Astrocyte (in vitro differentiated cells and primary cell): Measurements from ENCODE around the gene VTCN1. TPM values are rescaled to one million over a fixed set of nuclear protein-coding genes. Genes with fewer than 3 reads are reported as not detected.

Source experiments
- DNase-seq: peaks from one replicate; pipeline ENCODE4 v3.0.0-alpha.2; 2010; ENCODE audit warnings: low read depth
- FAIRE-seq: peaks from 2 replicates; lab custom pipeline; 2011; peaks lifted over from hg19 to GRCh38; lab: Jason Lieb, UNC
- H2AFZ ChIP-seq: 2 replicates; pipeline ENCODE4 v1.6.0; 2012; ENCODE audit warnings: low read depth, low read length, inconsistent platforms
- H3K27ac ChIP-seq: 2 replicates; pipeline ENCODE4 v1.5.1; 2011; ENCODE audit warnings: low read depth, low read length, inconsistent platforms
- H3K27me3 ChIP-seq: 2 replicates; pipeline ENCODE4 v1.6.0; 2011; ENCODE audit warnings: low read length, inconsistent platforms; ENCODE audit not compliant: insufficient read depth
- H3K36me3 ChIP-seq: 2 replicates; pipeline ENCODE4 v1.5.1; 2011; ENCODE audit warnings: low read length, inconsistent platforms; ENCODE audit not compliant: insufficient read depth
- H3K4me1 ChIP-seq: 2 replicates; pipeline ENCODE4 v1.5.1; 2011; ENCODE audit warnings: low read length, inconsistent platforms; ENCODE audit not compliant: insufficient read depth
- H3K4me2 ChIP-seq: 2 replicates; pipeline ENCODE4 v1.6.0; 2012; ENCODE audit warnings: low read length, inconsistent platforms
- H3K4me3 ChIP-seq: 2 replicates; pipeline ENCODE4 v1.5.1; 2011; ENCODE audit warnings: low read depth, mild to moderate bottlenecking, low read length, inconsistent platforms; ENCODE audit not compliant: insufficient read depth
- H3K79me2 ChIP-seq: 2 replicates; pipeline ENCODE4 v1.6.0; 2012; ENCODE audit warnings: mild to moderate bottlenecking, low read length, inconsistent platforms; ENCODE audit not compliant: insufficient read depth
- H3K9ac ChIP-seq: 2 replicates; pipeline ENCODE4 v1.6.0; 2012; ENCODE audit warnings: mild to moderate bottlenecking, low read length, inconsistent platforms
- H3K9me3 ChIP-seq: 2 replicates; pipeline ENCODE4 v1.5.1; 2012; ENCODE audit warnings: low read depth, mild to moderate bottlenecking, low read length, inconsistent platforms; ENCODE audit not compliant: insufficient read depth
- H4K20me1 ChIP-seq: 2 replicates; pipeline ENCODE4 v1.6.0; 2012; ENCODE audit warnings: low read length, inconsistent platforms; ENCODE audit not compliant: insufficient read depth
- H3K27ac Mint-ChIP-seq: one replicate; pipeline ENCODE4 v1.8.0; 2021; ENCODE audit warnings: mild to moderate bottlenecking, mixed read lengths; ENCODE audit not compliant: unreplicated experiment
- H3K27me3 Mint-ChIP-seq: one replicate; pipeline ENCODE4 v1.8.0; 2021; ENCODE audit warnings: low read depth, mixed read lengths; ENCODE audit not compliant: unreplicated experiment
- H3K36me3 Mint-ChIP-seq: one replicate; pipeline ENCODE4 v1.8.0; 2021; ENCODE audit warnings: low read depth, mixed read lengths; ENCODE audit not compliant: unreplicated experiment
- H3K4me1 Mint-ChIP-seq: one replicate; pipeline ENCODE4 v1.8.0; 2021; ENCODE audit warnings: low read depth, mixed read lengths; ENCODE audit not compliant: unreplicated experiment
- H3K4me3 Mint-ChIP-seq: one replicate; pipeline ENCODE4 v1.8.0; 2021; ENCODE audit warnings: mild to moderate bottlenecking, moderate library complexity, mixed read lengths; ENCODE audit not compliant: unreplicated experiment
- H3K9me3 Mint-ChIP-seq: one replicate; pipeline ENCODE4 v1.8.0; 2021; ENCODE audit warnings: mild to moderate bottlenecking, mixed read lengths; ENCODE audit not compliant: unreplicated experiment
- CTCF ChIP-seq: IDR thresholded peaks from 2 replicates; pipeline ENCODE4 v1.5.1; 2011; ENCODE audit warnings: low read depth, mild to moderate bottlenecking, inconsistent platforms, low read length, moderate library complexity; ENCODE audit not compliant: insufficient read depth
- EZH2 ChIP-seq: IDR thresholded peaks from 2 replicates; pipeline ENCODE4 v1.6.1; 2012; ENCODE audit warnings: mild to moderate bottlenecking, low read length, inconsistent platforms; ENCODE audit not compliant: insufficient read depth
- total RNA-seq: library from RNA; stranded (reverse); gene quantifications from 2 replicates; pipeline ENCODE4 v1.2.1, GENCODE V29; 2021

Gene VTCN1
- total RNA-seq, 1 donor from 2014 or later: 1.3 TPM

DNA sequence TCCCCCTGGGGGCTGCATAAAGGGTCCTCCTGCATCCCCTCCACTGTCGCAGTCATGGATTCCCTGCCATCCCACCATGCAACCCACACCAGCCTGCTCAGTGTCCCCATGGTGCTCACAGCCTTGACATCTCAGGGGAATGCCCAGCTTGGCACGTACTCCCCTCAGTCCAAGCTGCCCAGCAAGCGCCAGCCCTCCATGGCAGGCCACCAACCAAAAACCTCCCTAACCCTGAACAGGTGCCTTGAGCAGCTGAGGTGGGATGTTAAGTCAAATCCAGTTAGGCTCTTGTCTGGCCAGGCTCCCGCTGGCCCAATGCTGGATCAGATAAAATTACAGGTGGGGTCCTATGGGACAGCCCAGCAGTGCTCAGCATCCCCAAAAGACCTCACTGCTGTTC is 341 bp downstream of the VTCN1 start:
- Histone ChIP-seq H3K27me3 (peaks cover 4% of the 10 kb centered on the region), H3K27ac (no peak overlapping the region), H3K4me1 (no peaks in the 10 kb centered on the region), H3K9me3 (no peaks in the 10 kb centered on the region), H3K79me2 (no peaks in the 10 kb centered on the region), H2AFZ (no peak overlapping the region), H3K9ac (no peak overlapping the region), H3K4me3 (no peak overlapping the region), H3K4me2 (no peak overlapping the region), H3K36me3 (no peaks in the 10 kb centered on the region), H4K20me1 (no peaks in the 10 kb centered on the region)
- no peak overlapping the region for H3K27ac Mint-ChIP-seq
- no peak overlapping the region for H3K4me3 Mint-ChIP-seq
- TF ChIP-seq CTCF: no peak
- TF ChIP-seq EZH2: no peak
- H3K4me1 Mint-ChIP-seq: no peaks in the 10 kb centered on the region
- FAIRE-seq: no peak
- H3K9me3 Mint-ChIP-seq: peaks cover 4% of the 10 kb centered on the region
- H3K27me3 Mint-ChIP-seq: peaks cover 11% of the 10 kb centered on the region
- no peak for DNase-seq
- no peaks in the 10 kb centered on the region for H3K36me3 Mint-ChIP-seq

GRCh38 chr1:117209094-117209493 is 1.6 kb downstream of the VTCN1 start:
- no peak overlapping the region for H3K4me3 ChIP-seq
- H2AFZ ChIP-seq: no peak overlapping the region
- no peak overlapping the region for H3K4me3 Mint-ChIP-seq
- H3K36me3 Mint-ChIP-seq: no peaks in the 10 kb centered on the region
- H3K4me1 ChIP-seq: no peaks in the 10 kb centered on the region
- no peaks in the 10 kb centered on the region for H3K9me3 ChIP-seq
- peaks cover 4% of the 10 kb centered on the region for H3K27me3 ChIP-seq
- H3K9me3 Mint-ChIP-seq: peaks cover 4% of the 10 kb centered on the region
- FAIRE-seq: no peak
- no peak overlapping the region for H3K9ac ChIP-seq
- no peaks in the 10 kb centered on the region for H3K4me1 Mint-ChIP-seq
- TF ChIP-seq EZH2 (no peak), CTCF (no peak)
- H4K20me1 ChIP-seq: no peaks in the 10 kb centered on the region
- no peak overlapping the region for H3K4me2 ChIP-seq
- H3K27ac Mint-ChIP-seq: no peak overlapping the region
- no peaks in the 10 kb centered on the region for H3K79me2 ChIP-seq
- no peak overlapping the region for H3K27ac ChIP-seq
- peaks cover 11% of the 10 kb centered on the region for H3K27me3 Mint-ChIP-seq
- no peaks in the 10 kb centered on the region for H3K36me3 ChIP-seq
- DNase-seq: no peak

DNA sequence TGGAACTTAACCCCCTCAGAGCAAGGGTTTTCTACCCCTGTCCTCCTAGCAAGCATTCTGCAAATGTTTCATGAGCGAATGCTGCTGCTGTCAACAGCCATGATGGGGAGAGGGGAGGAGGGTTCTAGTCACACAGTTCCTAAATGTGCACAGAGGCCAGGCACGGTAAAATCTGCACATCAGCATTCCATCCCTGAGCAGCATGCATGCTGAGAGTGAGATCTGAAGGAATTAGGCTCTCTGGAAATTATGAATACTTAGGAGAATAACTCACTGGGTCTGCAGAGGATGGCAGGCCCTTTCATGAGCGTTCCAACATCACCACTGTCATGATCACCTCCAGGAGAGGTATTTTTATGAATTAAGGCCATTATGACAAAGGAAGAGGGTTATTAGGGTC is 2.1 kb downstream of the VTCN1 start:
- no peaks in the 10 kb centered on the region for H3K4me1 Mint-ChIP-seq
- no peaks in the 10 kb centered on the region for H3K36me3 ChIP-seq
- H3K4me3 Mint-ChIP-seq: no peak overlapping the region

More for the DNA sequence above, 2.1 kb downstream of the VTCN1 start:
- TF ChIP-seq EZH2: no peak
- TF ChIP-seq CTCF: no peak
- no peak overlapping the region for H3K27ac ChIP-seq
- peaks cover 4% of the 10 kb centered on the region for H3K27me3 ChIP-seq
- H3K36me3 Mint-ChIP-seq: no peaks in the 10 kb centered on the region
- H3K27me3 Mint-ChIP-seq: peaks cover 11% of the 10 kb centered on the region
- H3K4me3 ChIP-seq: no peak overlapping the region
- H3K79me2 ChIP-seq: no peaks in the 10 kb centered on the region
- H3K9me3 Mint-ChIP-seq: peaks cover 4% of the 10 kb centered on the region
- H3K4me1 ChIP-seq: no peaks in the 10 kb centered on the region
- FAIRE-seq (no peak), DNase-seq (no peak)
- H3K27ac Mint-ChIP-seq: no peak overlapping the region
- no peaks in the 10 kb centered on the region for H4K20me1 ChIP-seq
- H3K9me3 ChIP-seq: no peaks in the 10 kb centered on the region
- H3K9ac ChIP-seq: no peak overlapping the region
- no peak overlapping the region for H3K4me2 ChIP-seq
- H2AFZ ChIP-seq: no peak overlapping the region
